Keratinocyte (primary cell): Measurements from ENCODE around the gene MYOM1. TPM values are rescaled to one million over a fixed set of nuclear protein-coding genes. Genes with fewer than 3 reads are reported as not detected.

Experiments
- DNase-seq: peaks from one replicate; pipeline ENCODE4 v3.0.0-alpha.2; 2011; ENCODE audit warnings: low read depth, missing footprints, low spot score
- FAIRE-seq: peaks from 2 replicates; lab custom pipeline; 2011; peaks lifted over from hg19 to GRCh38; lab: Jason Lieb, UNC
- H2AFZ ChIP-seq: 2 replicates; pipeline ENCODE4 v1.6.0; 2012; ENCODE audit warnings: low read length, control low read depth, inconsistent platforms; ENCODE audit not compliant: control insufficient read depth
- H3K27ac ChIP-seq: 2 replicates; pipeline ENCODE4 v1.5.1; 2011; ENCODE audit warnings: low read length; ENCODE audit not compliant: control insufficient read depth, insufficient read depth
- H3K27me3 ChIP-seq: 3 replicates; pipeline ENCODE4 v1.6.0; 2011; ENCODE audit warnings: low read length; ENCODE audit not compliant: control insufficient read depth, insufficient read depth; ENCODE audit errors: extremely low read depth
- H3K36me3 ChIP-seq, 2 experiments: 2 replicates in 1 of 2; 3 replicates in 1 of 2; pipeline ENCODE4 v1.5.1; 2011; ENCODE audit warnings: low read length in 2 of 2, mild to moderate bottlenecking in 1 of 2; ENCODE audit not compliant: control insufficient read depth in 2 of 2, insufficient read depth in 2 of 2; ENCODE audit errors: extremely low read depth in 1 of 2
- H3K4me1 ChIP-seq: 3 replicates; pipeline ENCODE4 v1.5.1; 2011; ENCODE audit warnings: low read length; ENCODE audit not compliant: control insufficient read depth, insufficient read depth; ENCODE audit errors: extremely low read depth
- H3K4me2 ChIP-seq: 3 replicates; pipeline ENCODE4 v1.6.0; 2011; ENCODE audit warnings: low read depth, low read length; ENCODE audit not compliant: control insufficient read depth, insufficient read depth; ENCODE audit errors: extremely low read depth
- H3K4me3 ChIP-seq, 3 experiments: fragments of 200-600 bp in 1 of 3; sonication (generic) in 1 of 3; 2 replicates in 2 of 3; 3 replicates in 1 of 3; pipeline ENCODE4 v1.5.1; 2011 to 2016; ENCODE audit warnings: low read length in 3 of 3, mild to moderate bottlenecking in 3 of 3, control low read depth in 2 of 3, inconsistent platforms in 1 of 3, low read depth in 1 of 3, mixed read lengths in 1 of 3, mixed run types in 1 of 3, moderate library complexity in 1 of 3; ENCODE audit not compliant: control insufficient read depth in 2 of 3, insufficient read depth in 2 of 3; ENCODE audit errors: extremely low read depth in 1 of 3
- H3K79me2 ChIP-seq: 2 replicates; pipeline ENCODE4 v1.6.0; 2012; ENCODE audit warnings: low read length; ENCODE audit not compliant: control insufficient read depth, insufficient read depth
- H3K9ac ChIP-seq: 3 replicates; pipeline ENCODE4 v1.6.0; 2011; ENCODE audit warnings: low read length; ENCODE audit not compliant: control insufficient read depth, insufficient read depth; ENCODE audit errors: extremely low read depth
- H3K9me1 ChIP-seq: 3 replicates; pipeline ENCODE4 v1.6.0; 2011; ENCODE audit warnings: low read length; ENCODE audit not compliant: control insufficient read depth, insufficient read depth; ENCODE audit errors: extremely low read depth
- H3K9me3 ChIP-seq: 2 replicates; pipeline ENCODE4 v1.5.1; 2012; ENCODE audit warnings: low read depth, low read length; ENCODE audit not compliant: control insufficient read depth
- H4K20me1 ChIP-seq: 3 replicates; pipeline ENCODE4 v1.6.0; 2011; ENCODE audit warnings: low read length; ENCODE audit not compliant: control insufficient read depth, insufficient read depth; ENCODE audit errors: extremely low read depth
- EZH2 ChIP-seq: IDR thresholded peaks from one replicate; pipeline ENCODE4 v1.6.1; 2012; ENCODE audit warnings: inconsistent platforms, mild to moderate bottlenecking, low read length, moderate library complexity
- dilution Hi-C: fragments of 300-500 bp; cut with MboI; formaldehyde crosslinking; loops from one replicate; pipeline ENCODE4 v1.7.0; 2020; ENCODE audit warnings: low sequenced_read_pairs; ENCODE audit not compliant: extremely low pct_ligation_motif_present
- polyA plus RNA-seq, 5 experiments: library from polyadenylated mRNA; depleted of rRNA in 3 of 5; stranded (reverse) in 3 of 5; stranded (forward) in 1 of 5; unstranded in 1 of 5; fragments of >200 nt; gene quantifications; 1 replicate in 1 of 5; 2 replicates in 3 of 5; 3 replicates in 1 of 5; pipeline versions ENCODE4 v1.2.1 to v1.2.3, GENCODE V29; 2011 to 2012; ENCODE audit warnings: missing spikeins in 2 of 5, low read depth in 1 of 5, low replicate concordance in 1 of 5
- TF ChIP-seq, protein P1 (sequence below), 3 experiments: IDR thresholded peaks in 1 of 3; conservative IDR thresholded peaks in 1 of 3; optimal IDR thresholded peaks in 1 of 3; 2 replicates in 2 of 3; 3 replicates in 1 of 3; pipeline versions ENCODE3 to v1.5.1; 2011; ENCODE audit warnings: low read length in 3 of 3, mild to moderate bottlenecking in 3 of 3, moderate library complexity in 2 of 3, control low read depth in 1 of 3, inconsistent platforms in 1 of 3; ENCODE audit not compliant: insufficient read depth in 2 of 3; ENCODE audit errors: extremely low read depth in 1 of 3

The MYOM1 gene
- polyA plus RNA-seq, 1 donor (not counting 4 experiments of a cell fraction or from before 2014, with no cell fraction given), result 0.03 TPM

DNA sequence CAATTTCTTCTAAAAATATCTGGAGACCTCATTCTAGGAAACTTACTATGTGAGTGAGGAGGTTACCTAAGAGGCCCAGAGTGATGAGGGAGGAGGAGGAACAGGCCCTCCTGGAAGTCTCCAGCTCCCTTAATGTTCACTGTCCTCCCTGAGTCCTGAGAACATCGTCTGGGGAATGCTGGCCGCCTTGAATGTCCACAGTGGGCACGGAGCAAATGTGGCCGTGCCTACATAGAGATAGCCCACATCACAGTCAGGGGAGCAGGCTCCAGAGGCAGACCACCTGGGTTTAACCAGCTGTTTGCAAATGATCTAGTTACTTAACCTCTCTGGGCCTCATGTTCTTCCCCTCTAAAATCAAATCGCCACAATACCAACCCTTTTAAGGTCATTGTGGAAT lies 123.8 kb downstream of the MYOM1 start:
- dilution Hi-C loops, result no loop called here
- no peak for DNase-seq
- H3K4me1 ChIP-seq, result no peaks in the 10 kb centered on the region
- no peaks in the 10 kb centered on the region for H3K36me3 ChIP-seq
- no peaks in the 10 kb centered on the region for H3K27me3 ChIP-seq
- no peak overlapping the region for H3K4me3 ChIP-seq
- H3K9me3 ChIP-seq, result no peaks in the 10 kb centered on the region
- H2AFZ ChIP-seq, result no peak overlapping the region
- H3K4me2 ChIP-seq, result no peak overlapping the region
- H4K20me1 ChIP-seq, result no peaks in the 10 kb centered on the region
- H3K79me2 ChIP-seq, result no peaks in the 10 kb centered on the region
- no peak for FAIRE-seq
- H3K9ac ChIP-seq, result no peak overlapping the region
- TF ChIP-seq EZH2, result no peak
- TF ChIP-seq, protein P1, sequence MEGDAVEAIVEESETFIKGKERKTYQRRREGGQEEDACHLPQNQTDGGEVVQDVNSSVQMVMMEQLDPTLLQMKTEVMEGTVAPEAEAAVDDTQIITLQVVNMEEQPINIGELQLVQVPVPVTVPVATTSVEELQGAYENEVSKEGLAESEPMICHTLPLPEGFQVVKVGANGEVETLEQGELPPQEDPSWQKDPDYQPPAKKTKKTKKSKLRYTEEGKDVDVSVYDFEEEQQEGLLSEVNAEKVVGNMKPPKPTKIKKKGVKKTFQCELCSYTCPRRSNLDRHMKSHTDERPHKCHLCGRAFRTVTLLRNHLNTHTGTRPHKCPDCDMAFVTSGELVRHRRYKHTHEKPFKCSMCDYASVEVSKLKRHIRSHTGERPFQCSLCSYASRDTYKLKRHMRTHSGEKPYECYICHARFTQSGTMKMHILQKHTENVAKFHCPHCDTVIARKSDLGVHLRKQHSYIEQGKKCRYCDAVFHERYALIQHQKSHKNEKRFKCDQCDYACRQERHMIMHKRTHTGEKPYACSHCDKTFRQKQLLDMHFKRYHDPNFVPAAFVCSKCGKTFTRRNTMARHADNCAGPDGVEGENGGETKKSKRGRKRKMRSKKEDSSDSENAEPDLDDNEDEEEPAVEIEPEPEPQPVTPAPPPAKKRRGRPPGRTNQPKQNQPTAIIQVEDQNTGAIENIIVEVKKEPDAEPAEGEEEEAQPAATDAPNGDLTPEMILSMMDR (optimal IDR thresholded peaks at IDR 0.05 in 1 of 3, IDR thresholded peaks at IDR 0.05 in 1 of 3, conservative IDR thresholded peaks at IDR 0.05 in 1 of 3; ENCODE audit: extremely low read depth in 1 of 3, insufficient read depth in 2 of 3, low read length in 3 of 3), result no peak
- H3K27ac ChIP-seq, result no peak overlapping the region
- no peaks in the 10 kb centered on the region for H3K9me1 ChIP-seq

DNA sequence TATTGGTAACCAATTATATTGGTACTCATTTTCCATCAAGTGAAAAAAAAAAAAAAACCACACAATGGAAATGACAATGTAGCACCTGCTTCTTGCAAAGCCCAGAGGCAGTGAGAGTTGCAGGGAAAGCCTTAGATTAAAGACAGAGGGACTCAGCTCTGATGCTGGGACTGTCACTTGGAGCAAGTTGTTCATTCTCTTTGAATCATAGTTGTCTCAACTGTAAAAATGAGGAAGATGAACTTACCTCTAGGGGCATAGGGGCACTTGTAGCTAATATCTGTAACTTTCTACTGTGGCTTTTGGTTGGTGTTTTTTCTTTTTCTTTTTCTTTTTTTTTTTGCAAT lies 125.5 kb downstream of the MYOM1 start:
- H3K9me3 ChIP-seq, result no peaks in the 10 kb centered on the region
- DNase-seq (no peak), FAIRE-seq (no peak)
- no peaks in the 10 kb centered on the region for H3K9me1 ChIP-seq
- H3K27ac ChIP-seq, result no peak overlapping the region
- H3K4me2 ChIP-seq, result no peak overlapping the region
- no peaks in the 10 kb centered on the region for H4K20me1 ChIP-seq
- no peak overlapping the region for H2AFZ ChIP-seq
- dilution Hi-C loops, result no loop called here
- no peaks in the 10 kb centered on the region for H3K4me1 ChIP-seq
- H3K27me3 ChIP-seq, result no peaks in the 10 kb centered on the region
- no peak overlapping the region for H3K9ac ChIP-seq
- no peaks in the 10 kb centered on the region for H3K79me2 ChIP-seq
- H3K36me3 ChIP-seq, result no peaks in the 10 kb centered on the region
- TF ChIP-seq, protein P1 (optimal IDR thresholded peaks at IDR 0.05 in 1 of 3, IDR thresholded peaks at IDR 0.05 in 1 of 3, conservative IDR thresholded peaks at IDR 0.05 in 1 of 3; ENCODE audit: extremely low read depth in 1 of 3, insufficient read depth in 2 of 3, low read length in 3 of 3), result no peak
- no peak for TF ChIP-seq EZH2
- H3K4me3 ChIP-seq, result no peak overlapping the region
